DND-41 (cell line): Measurements from ENCODE around the gene LMOD3.

ENCODE experiments used
- ATAC-seq: fragments of 200-7000 bp; cut with Tn5 transposase; 3 replicates; pipeline ENCODE4 v1.9.1; 2021; ENCODE audit warnings: low read depth; ENCODE audit not compliant: insufficient read depth
- DNase-seq: peaks from one replicate; pipeline ENCODE4 v3.0.0-alpha.2; 2020
- H2AFZ ChIP-seq: 2 replicates; pipeline ENCODE4 v1.6.0; 2012; ENCODE audit warnings: low read depth, low read length
- H3K27ac ChIP-seq: 2 replicates; pipeline ENCODE4 v1.5.1; 2012; ENCODE audit warnings: low read length, inconsistent platforms
- H3K27me3 ChIP-seq: fragments of 200-600 bp; sonication (generic); 2 replicates; pipeline ENCODE4 v1.6.0; 2012; ENCODE audit warnings: low read length, mild to moderate bottlenecking, inconsistent platforms; ENCODE audit not compliant: insufficient read depth, poor library complexity
- H3K36me3 ChIP-seq: 2 replicates; pipeline ENCODE4 v1.5.1; 2012; ENCODE audit warnings: low read length, inconsistent platforms; ENCODE audit not compliant: insufficient read depth
- H3K4me1 ChIP-seq: 2 replicates; pipeline ENCODE4 v1.5.1; 2012; ENCODE audit warnings: mild to moderate bottlenecking, low read length; ENCODE audit not compliant: insufficient read depth
- H3K4me2 ChIP-seq: 2 replicates; pipeline ENCODE4 v1.6.0; 2012; ENCODE audit warnings: mild to moderate bottlenecking, moderate library complexity, low read length, inconsistent platforms; ENCODE audit not compliant: insufficient read depth
- H3K4me3 ChIP-seq, 2 experiments: fragments of 200-600 bp in 1 of 2; shearing (Covaris generic) in 1 of 2; 2 replicates each; pipeline ENCODE4 v1.5.1; 2012 to 2016; ENCODE audit warnings: inconsistent platforms in 2 of 2, low read length in 2 of 2, mild to moderate bottlenecking in 2 of 2, low read depth in 1 of 2, moderate library complexity in 1 of 2
- H3K79me2 ChIP-seq: 2 replicates; pipeline ENCODE4 v1.6.0; 2012; ENCODE audit warnings: low read length, inconsistent platforms; ENCODE audit not compliant: insufficient read depth
- H3K9ac ChIP-seq: 2 replicates; pipeline ENCODE4 v1.6.0; 2012; ENCODE audit warnings: low read depth, mild to moderate bottlenecking, inconsistent platforms, low read length, moderate library complexity
- H3K9me3 ChIP-seq: 2 replicates; pipeline ENCODE4 v1.5.1; 2012; ENCODE audit warnings: low read length, moderate library complexity, mild to moderate bottlenecking, inconsistent platforms; ENCODE audit not compliant: insufficient read depth, severe bottlenecking
- H4K20me1 ChIP-seq: 2 replicates; pipeline ENCODE4 v1.6.0; 2012; ENCODE audit warnings: low read length; ENCODE audit not compliant: insufficient read depth
- CTCF ChIP-seq: IDR thresholded peaks from 2 replicates; pipeline ENCODE4 v1.5.1; 2012; ENCODE audit warnings: borderline replicate concordance, low read length, moderate library complexity, mild to moderate bottlenecking; ENCODE audit not compliant: poor library complexity, severe bottlenecking; ENCODE audit errors: extremely low read depth
- EZH2 ChIP-seq: IDR thresholded peaks from 3 replicates; pipeline ENCODE4 v1.6.1; 2012; ENCODE audit warnings: borderline replicate concordance, low read depth, mild to moderate bottlenecking, moderate library complexity, low read length, inconsistent platforms; ENCODE audit not compliant: severe bottlenecking

LMOD3 gene

DNA sequence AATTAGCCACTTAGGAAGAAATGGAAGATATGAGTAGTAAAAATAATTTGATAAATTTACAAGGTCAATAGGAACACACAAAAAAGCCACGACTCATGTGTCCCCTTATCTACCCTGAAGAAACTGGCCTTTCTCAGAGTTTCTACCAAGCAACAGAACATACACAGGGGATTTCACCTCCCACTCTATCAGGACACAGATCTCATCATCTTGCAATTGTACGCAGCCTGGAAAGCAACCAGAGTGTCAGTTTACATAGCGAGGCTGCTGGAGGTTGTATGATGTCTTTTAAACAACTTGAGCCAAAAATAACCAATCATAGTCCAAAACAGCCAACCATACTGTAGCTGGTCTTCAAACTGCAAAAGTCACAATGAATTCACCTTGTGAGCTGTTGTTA is 19.7 kb upstream of the LMOD3 start:
- H3K27me3 ChIP-seq: peaks cover 8% of the 10 kb centered on the region
- no peak overlapping the region for H3K4me2 ChIP-seq
- no peak for TF ChIP-seq EZH2
- TF ChIP-seq CTCF: no peak

GRCh38 chr3:69141313-69141712 is 18.9 kb upstream of the LMOD3 start:
- Histone ChIP-seq H3K9ac (no peak overlapping the region), H4K20me1 (no peaks in the 10 kb centered on the region), H3K79me2 (no peaks in the 10 kb centered on the region), H3K9me3 (no peaks in the 10 kb centered on the region), H3K36me3 (no peaks in the 10 kb centered on the region), H3K27ac (no peak overlapping the region), H3K4me3 (no peak overlapping the region), H3K4me1 (peaks cover 9% of the 10 kb centered on the region), H3K27me3 (peaks cover 8% of the 10 kb centered on the region), H3K4me2 (no peak overlapping the region), H2AFZ (no peak overlapping the region)
- DNase-seq: no peak
- no peak for TF ChIP-seq CTCF
- no peak for TF ChIP-seq EZH2
- ATAC-seq: no peak

More for the DNA sequence above, 19.7 kb upstream of the LMOD3 start:
- ATAC-seq (no peak), DNase-seq (no peak)
- H3K4me3 ChIP-seq: no peak overlapping the region
- no peaks in the 10 kb centered on the region for H4K20me1 ChIP-seq
- H3K79me2 ChIP-seq: no peaks in the 10 kb centered on the region
- peaks cover 9% of the 10 kb centered on the region for H3K4me1 ChIP-seq
- no peaks in the 10 kb centered on the region for H3K36me3 ChIP-seq
- no peaks in the 10 kb centered on the region for H3K9me3 ChIP-seq
- no peak overlapping the region for H2AFZ ChIP-seq
- H3K27ac ChIP-seq: no peak overlapping the region
- H3K9ac ChIP-seq: no peak overlapping the region

DNA sequence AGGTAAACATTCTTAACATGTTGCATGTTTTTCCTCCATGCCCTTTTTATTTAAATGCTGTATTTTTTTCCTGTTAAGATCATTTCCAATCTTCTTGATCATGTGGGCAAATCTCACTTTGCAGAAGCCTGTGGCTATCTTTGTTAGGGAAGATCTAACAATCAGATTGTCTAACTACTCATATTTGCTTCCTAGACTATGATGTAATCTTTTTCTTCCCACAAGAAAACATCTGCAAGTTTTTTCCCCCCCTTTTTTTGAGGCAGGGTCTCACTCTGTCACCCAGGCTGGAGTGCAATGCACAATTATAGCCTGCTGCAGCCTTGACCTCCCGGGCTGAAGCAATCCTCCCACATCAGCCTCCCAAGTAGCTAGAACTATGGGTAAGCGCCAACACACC is 15.0 kb upstream of the LMOD3 start:
- TF ChIP-seq CTCF (no peak), EZH2 (no peak)
- ATAC-seq (no peak), DNase-seq (no peak)
- Histone ChIP-seq H3K36me3 (no peaks in the 10 kb centered on the region), H4K20me1 (no peaks in the 10 kb centered on the region), H2AFZ (no peak overlapping the region), H3K27ac (no peak overlapping the region), H3K9ac (no peak overlapping the region), H3K4me1 (no peaks in the 10 kb centered on the region), H3K79me2 (no peaks in the 10 kb centered on the region), H3K9me3 (no peaks in the 10 kb centered on the region), H3K4me2 (no peak overlapping the region), H3K4me3 (no peak overlapping the region), H3K27me3 (peaks cover 8% of the 10 kb centered on the region)

DNA sequence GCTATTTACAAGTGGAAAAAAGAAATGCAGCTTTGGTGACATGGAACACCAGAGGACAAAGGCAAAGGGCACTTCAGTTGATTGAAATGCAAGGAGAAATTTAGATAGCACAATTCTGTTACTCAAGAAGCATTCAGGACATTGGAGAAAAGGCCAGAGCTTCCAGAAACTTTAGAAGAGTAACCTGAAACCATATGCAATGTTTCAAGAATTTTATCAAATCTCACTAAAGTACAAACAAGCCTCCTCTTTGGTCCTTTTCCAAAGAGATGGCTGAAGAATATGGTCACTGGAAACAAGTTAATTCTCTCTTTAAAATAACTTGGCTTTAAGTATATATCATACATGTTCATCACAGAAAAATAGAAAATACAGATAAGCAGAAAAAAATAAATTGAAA is 14.6 kb upstream of the LMOD3 start:
- Histone ChIP-seq H3K4me3 (no peak overlapping the region), H3K4me1 (no peaks in the 10 kb centered on the region), H3K27me3 (peaks cover 8% of the 10 kb centered on the region), H3K9ac (no peak overlapping the region), H4K20me1 (no peaks in the 10 kb centered on the region), H3K36me3 (no peaks in the 10 kb centered on the region), H2AFZ (no peak overlapping the region), H3K79me2 (no peaks in the 10 kb centered on the region), H3K27ac (no peak overlapping the region), H3K9me3 (no peaks in the 10 kb centered on the region), H3K4me2 (no peak overlapping the region)
- ATAC-seq (no peak), DNase-seq (no peak)
- TF ChIP-seq EZH2 (no peak), CTCF (no peak)
